ENCODE results near the gene MPP2.
"Not testable (repeated sequence)": the region's sequence is repeated elsewhere in the genome, so short reads cannot be mapped to it uniquely, and the experiment has no call there.

MPP2 gene

DNA sequence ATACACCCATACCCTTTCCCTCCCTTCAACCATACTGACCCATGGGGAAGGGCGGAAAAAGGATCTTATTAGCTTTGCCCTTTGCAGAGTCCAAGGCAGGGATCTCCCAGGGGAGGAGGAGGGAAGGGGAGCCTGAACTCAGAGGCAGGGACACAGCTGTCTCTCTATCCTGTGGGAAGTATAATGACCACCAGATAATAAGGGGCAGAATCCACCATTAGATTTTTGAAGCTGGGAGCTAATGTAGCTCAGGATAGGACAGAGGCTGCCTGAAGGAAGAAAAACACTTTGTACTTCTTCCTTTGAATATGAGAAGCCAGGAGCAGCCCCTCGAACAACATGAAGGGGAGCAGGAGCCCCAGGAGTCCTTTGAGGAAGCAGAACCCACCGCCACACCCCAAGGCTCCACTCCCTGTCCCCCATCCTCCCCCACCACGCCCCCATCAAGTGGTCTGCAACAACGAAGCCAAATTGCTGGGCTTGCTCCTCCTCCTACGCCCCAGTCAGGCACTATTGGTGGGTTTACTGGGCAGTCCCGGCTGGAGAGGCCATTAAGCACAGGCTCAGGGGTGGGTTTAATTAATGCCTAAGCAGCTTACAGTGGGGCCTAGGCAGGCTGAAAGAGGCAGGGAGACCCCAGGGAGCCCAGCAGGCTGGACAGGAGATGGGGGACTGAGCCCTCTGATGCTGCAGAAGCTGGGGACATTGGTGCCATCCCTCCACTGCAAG, 5.3 kb downstream of the MPP2 start:
- no peak for DNase-seq (ENCODE audit: low read depth)

DNA sequence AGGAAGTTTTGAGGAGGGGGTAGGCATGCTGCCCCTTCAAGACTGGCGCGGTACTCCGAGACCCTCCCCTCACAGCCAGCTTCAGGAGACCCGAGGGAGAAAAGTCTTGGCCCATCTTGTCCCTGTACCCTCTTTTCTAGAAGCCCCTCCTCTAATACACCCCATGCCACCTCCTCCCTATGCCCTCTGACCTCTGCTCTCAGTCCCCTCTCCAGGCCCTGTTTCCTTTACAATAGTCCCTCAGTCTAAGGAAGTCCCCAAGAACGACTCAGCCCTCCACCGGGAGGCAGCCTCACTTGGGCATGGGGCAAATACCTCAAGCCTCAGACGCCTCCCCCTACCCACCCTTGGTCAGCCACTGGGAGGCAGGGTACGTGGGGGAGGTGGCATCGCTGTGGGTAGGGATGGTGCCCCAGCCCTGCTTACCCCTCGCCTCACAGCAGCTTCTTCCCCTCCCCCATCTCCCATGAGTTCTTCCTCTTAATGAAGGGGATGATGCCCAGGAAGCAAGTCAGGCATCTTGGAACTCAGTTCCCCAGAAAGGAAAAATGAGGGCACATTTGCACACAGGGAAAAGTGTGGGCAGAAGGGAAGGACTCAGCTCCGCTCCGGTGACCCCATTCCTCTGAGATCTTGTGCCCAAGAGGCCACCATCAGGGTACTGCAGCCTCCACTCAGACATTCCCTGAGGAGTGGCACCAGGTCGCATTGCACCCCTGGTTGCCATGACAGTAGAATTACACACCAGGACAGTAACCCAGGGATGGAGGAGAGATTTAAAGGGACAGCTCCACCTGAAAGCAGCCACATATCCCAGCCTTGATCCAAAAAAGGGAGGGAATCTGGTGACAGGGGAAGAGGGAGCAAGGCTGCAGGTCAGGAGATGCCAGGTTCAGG, 6.2 kb downstream of the MPP2 start:
- no peak for DNase-seq (ENCODE audit: low read depth)

DNA sequence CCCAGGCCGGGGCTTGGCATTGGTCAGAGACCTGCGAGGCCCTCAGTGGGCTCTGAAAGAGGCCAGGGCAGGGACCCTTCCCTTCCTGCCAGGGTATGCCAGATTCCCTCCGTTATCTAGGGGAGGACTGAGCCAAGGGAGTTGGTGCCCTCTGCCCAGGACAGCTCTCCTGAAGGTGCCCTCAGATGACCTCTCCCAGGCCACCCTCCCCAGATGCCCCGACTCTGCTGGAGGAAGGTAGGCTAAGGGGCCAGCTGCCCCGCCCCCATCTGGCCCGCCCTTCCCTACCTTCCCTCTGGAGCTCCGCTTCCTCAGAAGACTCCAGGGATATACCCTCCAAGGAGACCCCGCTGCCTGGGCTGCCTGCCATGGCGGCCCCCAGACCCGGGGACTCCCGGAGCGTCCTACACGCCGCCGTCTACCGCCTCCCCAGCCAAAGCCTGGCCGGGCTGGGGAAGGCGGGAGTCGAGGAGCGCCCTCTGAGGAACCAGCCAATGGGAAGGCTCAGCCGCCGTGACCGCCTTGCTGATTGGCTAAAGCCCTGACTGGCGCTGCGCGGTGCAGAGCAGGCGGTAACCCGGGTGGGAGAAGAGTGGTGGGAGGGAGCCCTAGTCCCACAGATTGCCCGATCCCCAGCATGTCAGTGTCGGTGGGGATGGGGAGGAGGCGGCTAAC, 7.0 kb downstream of the MPP2 start:
- DNase-seq (ENCODE audit: low read depth) = peak; percentile 48

DNA sequence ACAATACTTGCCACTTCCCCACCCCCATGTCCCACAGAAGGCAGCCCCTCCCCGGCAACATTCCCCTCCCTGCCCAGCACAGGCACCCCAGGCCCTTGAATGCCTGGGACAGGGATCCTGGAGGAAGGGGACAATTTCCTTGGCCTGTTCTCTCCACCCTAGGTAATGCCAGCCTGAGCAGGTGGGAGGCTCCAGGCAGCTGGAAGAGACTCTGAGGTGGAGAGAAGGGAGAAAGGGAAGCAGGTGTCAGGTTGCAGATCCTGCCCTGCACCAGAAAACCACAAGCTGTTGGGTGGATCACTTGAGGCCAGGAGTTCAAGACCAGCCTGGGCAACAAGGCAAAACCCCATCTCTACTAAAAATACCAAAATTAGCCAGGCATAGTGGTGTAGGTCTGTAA, 8.9 kb downstream of the MPP2 start:
- DNase-seq (ENCODE audit: low read depth) = no peak

DNA sequence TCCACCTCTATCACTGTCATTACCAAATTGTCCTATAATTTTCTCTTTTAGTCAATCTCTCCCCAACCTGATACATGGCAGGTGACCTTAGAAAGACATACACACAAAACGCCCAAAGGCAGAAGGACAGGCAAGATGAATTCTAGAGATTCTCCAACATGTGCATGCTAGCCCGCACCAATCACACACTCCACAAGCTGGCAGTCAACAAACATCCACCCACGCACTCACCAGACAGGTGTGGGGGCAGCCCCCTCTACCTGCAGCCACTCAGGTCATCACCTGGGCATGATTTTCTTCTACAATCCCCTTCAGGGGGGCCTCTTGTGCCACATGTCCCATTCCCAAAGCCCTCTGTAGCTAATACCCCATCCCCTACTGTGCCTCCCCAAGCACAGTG, 9.5 kb downstream of the MPP2 start:
- no peak for DNase-seq (ENCODE audit: low read depth)

DNA sequence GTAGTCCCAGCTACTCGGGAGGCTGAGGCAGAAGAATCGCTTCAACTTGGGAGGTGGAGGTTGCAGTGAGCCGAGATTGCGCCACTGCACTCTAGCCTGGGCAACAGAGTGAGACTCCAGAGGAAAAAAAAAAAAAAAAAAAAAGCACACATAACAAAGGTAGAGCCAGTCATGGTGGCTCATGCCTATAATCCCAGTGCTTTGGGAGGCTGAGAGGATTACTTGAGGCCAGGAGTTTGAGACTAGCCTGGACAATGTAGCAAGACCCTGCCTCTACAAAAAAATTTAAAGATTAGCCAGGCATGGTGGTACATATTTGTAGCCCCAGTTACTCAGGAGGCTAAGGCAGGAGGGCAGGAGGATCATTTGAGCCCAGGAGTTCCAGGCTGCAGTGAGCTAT, 12.8 kb downstream of the MPP2 start:
- not testable (repeated sequence) for DNase-seq (ENCODE audit: low read depth)

GRCh38 chr17:43892647-43892952, 14.7 kb downstream of the MPP2 start:
- no peak for DNase-seq (ENCODE audit: low read depth)

- no peak for DNase-seq (ENCODE audit: low read depth)
These were observed 15.3 kb downstream of the MPP2 start for GRCh38 chr17:43891851-43892646.

- DNase-seq (ENCODE audit: low read depth) = no peak
These were observed 17.1 kb downstream of the MPP2 start for GRCh38 chr17:43890240-43890639.

DNA sequence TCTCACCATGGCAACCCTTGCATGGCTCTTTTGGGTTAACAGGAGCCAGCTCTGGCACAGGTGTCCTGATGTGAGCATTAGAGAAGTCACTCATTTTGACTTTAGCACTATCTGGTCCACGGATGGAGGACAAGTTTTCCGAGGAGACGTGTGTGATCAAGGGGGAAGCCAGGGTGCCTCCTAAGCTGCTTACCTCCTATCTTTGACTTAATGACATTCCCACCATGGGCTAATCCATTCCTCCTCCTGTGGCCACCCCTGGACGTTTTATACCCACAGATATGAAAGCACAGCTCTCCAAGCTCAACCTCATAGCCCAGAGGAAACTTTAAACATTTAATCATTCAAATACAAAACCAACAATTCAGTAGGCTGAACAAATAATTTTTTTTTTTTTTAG, 18.8 kb downstream of the MPP2 start:
- no peak for DNase-seq (ENCODE audit: low read depth)

DNA sequence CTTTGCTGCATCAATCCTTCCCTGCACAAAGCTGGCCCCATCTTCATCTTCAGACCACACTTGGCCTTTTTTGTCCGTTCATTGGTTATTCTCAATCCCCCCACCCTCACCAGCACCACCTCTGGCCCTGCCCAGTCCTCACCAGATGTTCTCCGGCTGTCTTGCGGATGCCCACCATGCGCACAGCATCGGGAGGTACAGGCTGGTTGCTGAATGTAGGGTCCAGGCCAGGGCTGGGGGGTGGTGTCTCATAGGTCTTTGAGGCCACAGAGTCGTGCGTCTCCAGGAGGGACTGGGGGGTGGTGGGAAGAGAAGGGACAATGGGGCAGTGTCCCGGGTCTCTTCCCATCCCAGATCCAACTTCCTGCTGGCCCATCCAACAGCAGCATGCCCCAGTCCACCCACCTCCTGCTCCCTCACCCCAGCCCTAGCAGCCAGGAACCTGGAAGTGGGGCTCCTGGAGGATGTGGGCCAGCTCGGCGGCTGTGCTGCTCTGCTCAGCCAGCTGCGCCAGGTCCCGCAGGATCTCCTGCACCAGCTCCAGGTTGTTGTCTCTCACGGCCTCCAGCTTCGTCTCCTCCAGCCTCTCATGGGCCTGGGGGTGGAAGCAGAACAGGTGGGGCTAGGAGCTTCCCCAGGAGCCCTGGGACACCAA, 24.4 kb downstream of the MPP2 start:
- DNase-seq (ENCODE audit: low read depth) = no peak

GRCh38 chr17:43881758-43882505, 25.4 kb downstream of the MPP2 start:
- no peak for DNase-seq (ENCODE audit: low read depth)

GRCh38 chr17:43881181-43881580, 26.2 kb downstream of the MPP2 start:
- DNase-seq (ENCODE audit: low read depth) = no peak

GRCh38 chr17:43880420-43880991, 26.8 kb downstream of the MPP2 start:
- no peak for DNase-seq (ENCODE audit: low read depth)

GRCh38 chr17:43879723-43880419, 27.5 kb downstream of the MPP2 start:
- DNase-seq (ENCODE audit: low read depth) = no peak

- DNase-seq (ENCODE audit: low read depth) = peak; percentile 77
These were observed 28.8 kb downstream of the MPP2 start for GRCh38 chr17:43878260-43879175.

DNA sequence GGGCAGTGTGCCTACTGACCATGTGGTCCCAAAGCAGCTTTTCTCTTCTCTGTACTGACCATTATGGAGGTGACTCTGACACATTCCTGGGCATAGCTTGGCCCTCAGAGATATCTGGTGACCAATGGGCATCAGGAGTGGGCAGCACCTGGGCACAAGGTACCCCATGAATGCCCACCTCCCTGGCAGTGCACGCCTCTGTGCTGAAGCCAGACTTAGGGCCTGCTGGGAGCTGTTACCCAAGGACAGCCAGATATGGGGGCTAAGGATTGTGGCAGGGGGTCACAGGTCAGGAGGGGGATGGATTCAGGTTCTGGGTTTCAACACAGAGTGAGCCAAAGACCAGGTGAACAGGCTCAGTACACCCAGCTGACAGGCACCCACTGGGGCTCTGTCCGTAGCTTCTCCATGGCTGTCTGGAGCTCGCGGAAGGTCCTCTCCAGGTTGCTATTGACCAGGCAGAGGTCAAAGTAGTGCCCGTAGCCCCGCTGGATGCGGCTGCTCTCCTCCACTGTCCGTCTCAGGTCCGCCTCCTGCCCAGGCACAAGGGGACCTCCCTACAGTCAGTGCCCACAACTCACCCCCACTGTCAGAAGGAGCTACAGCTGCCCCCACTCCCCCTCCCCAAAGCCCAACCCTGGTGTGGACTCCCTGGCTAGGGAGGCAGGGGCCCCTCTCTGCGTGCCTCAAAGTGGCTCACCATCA, 29.7 kb downstream of the MPP2 start:
- no peak for DNase-seq (ENCODE audit: low read depth)

GRCh38 chr17:43877031-43877430, 30.3 kb downstream of the MPP2 start:
- DNase-seq (ENCODE audit: low read depth) = no peak
